SJCRH30 (cell line): Measurements from ENCODE around the gene CTH. TPM values are rescaled to one million over a fixed set of nuclear protein-coding genes. Genes with fewer than 3 reads are reported as not detected.
A peak's percentile ranks its signal among the peaks of the same experiment; 100 is the strongest.
"Not testable (repeated sequence)": the region's sequence is repeated elsewhere in the genome, so short reads cannot be mapped to it uniquely, and the experiment has no call there.

Experiments
- DNase-seq, 2 experiments: peaks; one replicate each; pipeline ENCODE4 v3.0.0-alpha.2; 2015 to 2020
- H3K27ac ChIP-seq: fragments of 250-450 bp; sonication (Bioruptor Pico); 2 replicates; pipeline ENCODE4 v1.5.1; 2020; ENCODE audit warnings: mild to moderate bottlenecking, moderate library complexity
- H3K27me3 ChIP-seq: fragments of 250-450 bp; sonication (Bioruptor Pico); 2 replicates; pipeline ENCODE4 v1.5.1; 2020; ENCODE audit warnings: mild to moderate bottlenecking, moderate library complexity
- H3K36me3 ChIP-seq: fragments of 250-450 bp; sonication (Bioruptor Pico); 2 replicates; pipeline ENCODE4 v1.5.1; 2020; ENCODE audit warnings: mild to moderate bottlenecking, moderate library complexity
- H3K4me1 ChIP-seq: fragments of 250-450 bp; sonication (Bioruptor Pico); 2 replicates; pipeline ENCODE4 v1.5.1; 2020; ENCODE audit warnings: mild to moderate bottlenecking, moderate library complexity
- H3K4me3 ChIP-seq: fragments of 250-450 bp; sonication (Bioruptor Pico); 2 replicates; pipeline ENCODE4 v1.5.1; 2020; ENCODE audit warnings: mild to moderate bottlenecking, moderate library complexity
- H3K9me3 ChIP-seq: fragments of 250-450 bp; sonication (Bioruptor Pico); replicated peaks from 2 replicates; pipeline ENCODE4 v1.5.1; 2020; ENCODE audit warnings: mild to moderate bottlenecking, moderate library complexity
- total RNA-seq: library from RNA; depleted of rRNA; stranded (reverse); fragments of >200 nt; shearing (Covaris generic); gene quantifications from 2 replicates; pipeline ENCODE4 v1.2.3, GENCODE V29; 2014; rRNA removed

CTH gene
- total RNA-seq = 2.8 and 3.5 TPM in 2 replicates

DNA sequence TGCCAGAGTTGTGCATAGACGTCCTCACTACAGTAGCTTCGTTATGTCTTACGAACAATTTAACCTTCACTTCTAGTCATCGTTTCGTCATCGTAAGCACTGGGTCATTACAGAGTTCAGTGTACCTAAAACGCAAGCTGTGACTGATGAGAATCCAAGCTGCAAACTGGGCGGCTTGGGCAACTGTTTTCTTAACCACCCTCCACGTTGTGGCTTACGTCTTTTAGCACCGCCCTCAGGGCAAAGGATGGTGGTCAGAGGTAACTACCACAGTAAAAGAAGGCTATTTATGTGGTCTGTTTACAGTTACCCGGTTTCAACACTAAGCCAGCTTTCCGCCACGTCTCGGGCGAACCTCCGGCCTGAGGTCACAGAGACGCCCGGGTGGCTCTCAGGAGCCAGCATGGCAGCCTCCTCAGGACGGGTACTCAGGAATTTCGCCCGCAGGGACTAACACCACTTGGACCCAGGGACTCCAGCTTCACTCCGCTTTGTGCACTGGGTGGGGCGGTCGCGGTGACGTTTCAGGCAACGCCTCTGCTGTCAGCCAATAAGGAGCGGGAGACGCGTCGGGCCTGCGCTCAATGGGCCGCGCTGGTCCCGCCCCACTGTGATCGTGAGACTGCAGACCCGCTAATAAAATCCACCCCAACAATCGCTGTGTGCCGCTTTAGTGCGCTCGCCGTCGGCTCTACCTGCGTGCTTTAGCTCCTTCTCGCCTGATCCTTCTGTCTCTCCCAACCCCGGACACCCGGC, at the start of gene CTH:
CTH (plus strand) TSS at position 665 of the 756 bp plus-strand sequence. CDS start 148 bp downstream, outside the sequence.
- H3K27me3 ChIP-seq = no peaks in the 10 kb centered on the region
- peak; percentile 96 to 98 for DNase-seq

GRCh38 chr1:70361727-70362398, 49.2 kb upstream of the CTH start:
- Histone ChIP-seq H3K27ac (no peak overlapping the region), H3K36me3 (no peaks in the 10 kb centered on the region), H3K4me1 (0 out of 2 replicates have a peak, but pooled peaks cover 3% of the 10 kb centered on the region), H3K27me3 (no peaks in the 10 kb centered on the region), H3K9me3 (no peaks in the 10 kb centered on the region), H3K4me3 (no peak overlapping the region)
- no peak for DNase-seq

More for the DNA sequence above, at the start of gene CTH:
- Histone ChIP-seq H3K27ac (peak within 1 kb of the TSS; percentile 64), H3K4me1 (no peaks in the 10 kb centered on the region), H3K9me3 (no peaks in the 10 kb centered on the region), H3K36me3 (no peaks in the 10 kb centered on the region), H3K4me3 (peak within 1 kb of the TSS; percentile 69)

GRCh38 chr1:70364439-70364838, 46.6 kb upstream of the CTH start:
- H3K4me3 ChIP-seq = no peak overlapping the region
- H3K27ac ChIP-seq = no peak overlapping the region
- 0 out of 2 replicates have a peak, but pooled peaks cover 3% of the 10 kb centered on the region for H3K4me1 ChIP-seq
- H3K36me3 ChIP-seq = no peaks in the 10 kb centered on the region
- no peak for DNase-seq
- H3K27me3 ChIP-seq = no peaks in the 10 kb centered on the region
- no peaks in the 10 kb centered on the region for H3K9me3 ChIP-seq

DNA sequence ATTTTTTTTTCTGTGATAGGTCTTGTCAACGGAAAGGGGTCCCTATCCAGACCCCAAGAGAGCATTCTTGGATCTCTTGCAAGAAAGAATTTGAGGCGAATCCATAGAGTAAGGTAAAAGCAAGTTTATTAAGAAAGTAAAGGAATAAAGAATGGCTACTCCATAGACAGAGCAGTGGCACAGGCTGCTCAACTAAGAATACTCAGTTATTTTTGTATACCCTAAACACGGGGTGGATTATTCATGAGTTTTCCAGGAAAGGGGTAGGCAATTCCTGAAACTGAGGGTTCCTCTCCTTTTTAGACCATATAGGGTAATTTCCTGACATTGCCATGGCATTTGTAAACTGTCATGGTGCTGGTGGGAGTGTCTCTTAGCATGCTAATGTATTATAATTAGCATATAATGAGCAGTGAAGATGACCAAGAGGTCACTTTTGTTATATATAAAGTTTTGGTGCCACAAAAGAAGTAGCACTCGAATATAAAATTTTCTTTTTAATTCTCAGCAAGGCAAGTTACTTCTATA, 44.6 kb upstream of the CTH start:
- not testable (repeated sequence) for H3K9me3 ChIP-seq, H3K27ac ChIP-seq, H3K27me3 ChIP-seq, H3K36me3 ChIP-seq, DNase-seq, H3K4me3 ChIP-seq, H3K4me1 ChIP-seq

DNA sequence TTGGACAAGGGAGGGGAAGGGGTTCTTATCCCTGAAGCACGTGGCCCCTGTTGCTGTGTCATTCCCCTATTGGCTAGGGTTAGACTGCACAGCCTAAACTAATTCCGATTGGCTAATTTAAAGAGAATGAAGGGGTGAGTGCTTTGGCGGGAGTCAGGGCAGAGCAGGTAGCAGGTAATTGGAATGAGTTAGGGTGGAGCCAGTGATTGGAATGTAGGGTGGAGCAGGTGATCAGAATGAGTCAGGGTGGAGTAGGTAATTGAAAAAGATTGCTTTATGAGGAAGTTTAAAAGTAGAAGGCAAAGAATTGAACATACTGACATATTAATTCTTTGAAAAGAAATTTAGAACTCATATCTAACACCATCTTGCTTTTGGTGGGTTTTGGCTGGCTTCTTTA, 44.1 kb upstream of the CTH start:
- not testable (repeated sequence) for H3K27me3 ChIP-seq, H3K4me3 ChIP-seq, DNase-seq, H3K4me1 ChIP-seq, H3K27ac ChIP-seq, H3K36me3 ChIP-seq, H3K9me3 ChIP-seq

DNA sequence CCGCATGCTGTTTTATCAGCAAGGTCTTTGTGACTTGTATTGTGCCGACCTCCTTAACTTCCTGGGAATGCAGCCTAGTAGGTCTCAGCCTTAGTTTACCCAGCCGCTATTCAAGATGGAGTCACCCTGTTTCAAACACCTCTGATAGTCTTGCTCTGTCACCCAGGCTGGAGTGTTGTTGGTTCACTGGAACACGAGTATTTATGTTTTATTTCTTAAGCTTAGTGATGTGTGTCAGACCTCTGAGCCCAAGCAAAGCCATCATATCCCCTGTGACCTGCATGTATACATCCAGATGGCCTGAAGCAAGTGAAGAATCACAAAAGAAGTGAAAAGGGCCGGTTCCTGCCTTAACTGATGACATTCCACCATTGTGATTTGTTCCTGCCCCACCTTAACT, 43.7 kb upstream of the CTH start:
- not testable (repeated sequence) for H3K27ac ChIP-seq, H3K9me3 ChIP-seq, H3K27me3 ChIP-seq, H3K4me1 ChIP-seq, H3K4me3 ChIP-seq, H3K36me3 ChIP-seq, DNase-seq

GRCh38 chr1:70371586-70371985, 39.5 kb upstream of the CTH start:
- H3K27me3 ChIP-seq, H3K27ac ChIP-seq, H3K9me3 ChIP-seq, H3K4me3 ChIP-seq, H3K4me1 ChIP-seq, H3K36me3 ChIP-seq, DNase-seq: not testable (repeated sequence)

- Histone ChIP-seq H3K27me3 (no peaks in the 10 kb centered on the region), H3K4me3 (no peak overlapping the region), H3K9me3 (no peaks in the 10 kb centered on the region), H3K36me3 (no peaks in the 10 kb centered on the region), H3K27ac (no peak overlapping the region), H3K4me1 (no peaks in the 10 kb centered on the region)
- no peak for DNase-seq
These were observed 38.6 kb upstream of the CTH start for GRCh38 chr1:70372426-70372825.

DNA sequence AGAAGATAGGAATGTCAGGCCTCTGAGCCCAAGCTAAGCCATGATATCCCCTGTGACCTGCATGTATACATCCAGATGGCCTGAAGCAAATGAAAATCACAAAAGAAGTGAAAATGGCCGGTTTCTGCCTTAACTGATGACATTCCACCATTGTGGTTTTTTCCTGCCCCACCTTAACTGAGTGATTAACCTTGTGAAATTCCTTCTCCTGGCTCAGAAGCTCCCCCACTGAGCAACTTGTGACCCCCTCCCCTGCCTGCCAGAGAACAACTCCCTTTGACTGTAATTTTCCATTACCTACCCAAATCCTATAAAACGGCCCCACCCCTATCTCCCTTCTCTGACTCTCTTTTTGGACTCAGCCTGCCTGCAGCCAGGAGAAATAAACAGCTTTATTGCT, 37.5 kb upstream of the CTH start:
- not testable (repeated sequence) for DNase-seq, H3K27ac ChIP-seq, H3K4me1 ChIP-seq, H3K9me3 ChIP-seq, H3K36me3 ChIP-seq, H3K4me3 ChIP-seq, H3K27me3 ChIP-seq

GRCh38 chr1:70376196-70376595, 34.9 kb upstream of the CTH start:
- H3K9me3 ChIP-seq = no peaks in the 10 kb centered on the region
- H3K27me3 ChIP-seq = no peaks in the 10 kb centered on the region
- H3K4me1 ChIP-seq = no peaks in the 10 kb centered on the region
- H3K4me3 ChIP-seq = no peak overlapping the region
- no peak for DNase-seq
- H3K36me3 ChIP-seq = no peaks in the 10 kb centered on the region
- H3K27ac ChIP-seq = no peak overlapping the region

GRCh38 chr1:70382682-70383081, 28.4 kb upstream of the CTH start:
- no peak for DNase-seq

DNA sequence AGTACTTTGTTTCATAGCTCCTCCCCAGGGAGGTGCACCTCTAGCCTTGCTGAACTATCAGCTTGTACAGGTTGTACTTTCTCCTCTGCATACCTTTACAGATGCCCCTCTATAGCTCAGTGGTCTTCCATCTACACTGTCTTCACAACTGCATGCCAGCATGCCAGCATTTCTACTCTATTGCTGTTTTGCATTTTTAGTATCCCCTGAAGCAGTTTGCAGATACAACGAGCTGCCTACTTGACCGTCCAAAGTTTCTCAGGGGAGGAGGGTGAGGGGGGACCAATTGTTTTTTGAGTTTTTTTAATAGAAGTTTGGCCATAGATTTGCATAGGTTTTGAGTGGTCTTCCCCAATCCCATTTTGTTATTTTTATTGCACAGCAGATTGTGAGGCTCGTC, 27.6 kb upstream of the CTH start:
- H3K27ac ChIP-seq = no peak overlapping the region
- H3K9me3 ChIP-seq = no peaks in the 10 kb centered on the region
- H3K27me3 ChIP-seq = no peaks in the 10 kb centered on the region
- no peaks in the 10 kb centered on the region for H3K36me3 ChIP-seq
- no peaks in the 10 kb centered on the region for H3K4me1 ChIP-seq
- H3K4me3 ChIP-seq = no peak overlapping the region
- DNase-seq = no peak

More at GRCh38 chr1:70382682-70383081, 28.4 kb upstream of the CTH start:
- H3K27ac ChIP-seq = no peak overlapping the region
- H3K36me3 ChIP-seq = no peaks in the 10 kb centered on the region
- H3K27me3 ChIP-seq = no peaks in the 10 kb centered on the region
- no peaks in the 10 kb centered on the region for H3K4me1 ChIP-seq
- no peak overlapping the region for H3K4me3 ChIP-seq
- H3K9me3 ChIP-seq = no peaks in the 10 kb centered on the region

GRCh38 chr1:70384542-70384941, 26.5 kb upstream of the CTH start:
- no peaks in the 10 kb centered on the region for H3K27me3 ChIP-seq

GRCh38 chr1:70385477-70385876, 25.6 kb upstream of the CTH start:
- no peak overlapping the region for H3K27ac ChIP-seq
- H3K4me1 ChIP-seq = no peaks in the 10 kb centered on the region
- DNase-seq = no peak
- no peaks in the 10 kb centered on the region for H3K36me3 ChIP-seq
- H3K9me3 ChIP-seq = no peaks in the 10 kb centered on the region
- H3K27me3 ChIP-seq = no peaks in the 10 kb centered on the region
- no peak overlapping the region for H3K4me3 ChIP-seq

More at GRCh38 chr1:70384542-70384941, 26.5 kb upstream of the CTH start:
- no peaks in the 10 kb centered on the region for H3K36me3 ChIP-seq
- no peak overlapping the region for H3K4me3 ChIP-seq
- no peaks in the 10 kb centered on the region for H3K9me3 ChIP-seq
- DNase-seq = no peak
- H3K4me1 ChIP-seq = no peaks in the 10 kb centered on the region
- H3K27ac ChIP-seq = no peak overlapping the region

DNA sequence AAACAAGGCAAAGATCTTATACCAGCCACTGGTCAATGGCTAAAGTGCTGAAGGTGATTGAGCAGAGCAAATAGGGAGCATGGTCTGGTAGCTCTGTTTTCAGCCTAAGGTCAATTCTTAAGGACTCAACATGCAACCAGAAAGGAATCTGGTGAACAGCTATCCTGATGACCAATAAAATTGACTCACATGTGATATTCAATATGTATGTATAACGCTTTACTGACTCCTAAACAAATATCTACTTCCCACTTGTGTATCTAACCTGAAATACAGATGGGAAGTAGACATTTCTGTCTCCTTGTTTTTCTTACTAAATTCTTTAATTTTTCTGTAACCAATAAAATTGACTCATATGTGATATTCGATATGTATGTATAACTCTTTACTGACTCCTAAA, 24.9 kb upstream of the CTH start:
- DNase-seq = no peak
- Histone ChIP-seq H3K27me3 (no peaks in the 10 kb centered on the region), H3K9me3 (no peaks in the 10 kb centered on the region), H3K4me3 (no peak overlapping the region), H3K4me1 (no peaks in the 10 kb centered on the region), H3K36me3 (no peaks in the 10 kb centered on the region), H3K27ac (no peak overlapping the region)
